HFFc6 (cell line): ENCODE measurements around the gene GARIN3. TPM values are rescaled to one million over a fixed set of nuclear protein-coding genes. Genes with fewer than 3 reads are reported as not detected.

Experiments
- DNase-seq: peaks from one replicate; pipeline ENCODE4 v3.0.0-alpha.2; 2018
- H3K27ac Mint-ChIP-seq: 2 replicates; pipeline ENCODE4 v1.8.0; 2020; ENCODE audit warnings: mild to moderate bottlenecking, mixed read lengths
- H3K27me3 Mint-ChIP-seq: 2 replicates; pipeline ENCODE4 v1.8.0; 2021; ENCODE audit warnings: mild to moderate bottlenecking, moderate library complexity, mixed read lengths; ENCODE audit not compliant: insufficient read depth
- H3K36me3 Mint-ChIP-seq: 2 replicates; pipeline ENCODE4 v1.8.0; 2021; ENCODE audit warnings: low read depth, mixed read lengths
- H3K4me1 Mint-ChIP-seq: 2 replicates; pipeline ENCODE4 v1.8.0; 2020; ENCODE audit warnings: low read depth, mixed read lengths
- H3K4me3 Mint-ChIP-seq: 2 replicates; pipeline ENCODE4 v1.8.0; 2020; ENCODE audit warnings: mild to moderate bottlenecking, moderate library complexity, mixed read lengths
- H3K9me3 Mint-ChIP-seq: 2 replicates; pipeline ENCODE4 v1.8.0; 2020; ENCODE audit warnings: mild to moderate bottlenecking, mixed read lengths
- total RNA-seq, 6 experiments: library from RNA; stranded (reverse); fragmentation: NEBNext Ultra II Directional; extraction: Animal tissue kit (Norgen Biotek cat#: 25700); gene quantifications; 2 replicates in 1 of 6; 3 replicates in 5 of 6; pipeline ENCODE4 v1.2.3, GENCODE V29; 2021
- TF ChIP-seq, protein P1 (sequence below): fragments of 200-600 bp; sonication (generic); IDR thresholded peaks from 2 replicates; pipeline ENCODE4 v1.5.0; 2021; ENCODE audit warnings: antibody characterized with exemption, mild to moderate bottlenecking

The GARIN3 gene
- total RNA-seq, 6 experiments from 2014 or later, result not detected

DNA sequence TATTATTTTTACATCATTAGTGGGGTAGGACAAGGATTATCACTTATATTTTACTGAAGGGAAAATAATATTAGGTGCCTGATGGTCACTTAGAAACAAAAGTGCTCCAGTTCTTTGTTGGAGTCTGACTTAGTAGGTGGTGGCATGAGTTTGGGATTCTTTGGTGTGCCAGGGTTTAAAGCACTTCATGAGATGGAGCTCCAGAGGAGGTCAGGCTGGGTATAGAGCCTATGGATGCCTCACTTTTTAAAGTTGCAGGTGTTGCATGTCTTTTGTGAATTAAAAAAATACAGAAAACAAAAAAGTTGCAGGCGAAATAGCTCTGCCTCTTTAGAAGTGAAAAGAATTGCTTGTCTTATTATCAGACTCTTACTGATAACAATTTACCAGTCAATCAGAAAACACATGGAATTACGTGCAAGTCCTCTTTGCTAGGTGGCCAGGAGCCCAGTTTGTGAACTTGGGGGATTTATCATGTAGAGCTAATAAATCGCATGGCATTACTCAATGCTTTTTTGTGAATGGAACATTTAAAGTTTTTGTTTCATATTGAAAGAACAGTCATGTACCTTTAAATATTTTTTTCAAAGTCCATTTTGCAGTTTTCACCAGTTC lies 16.2 kb upstream of the GARIN3 start:
- DNase-seq, result no peak
- Mint-ChIP-seq H3K27me3 (peaks cover 13% of the 10 kb centered on the region), H3K4me1 (no peaks in the 10 kb centered on the region), H3K36me3 (no peaks in the 10 kb centered on the region), H3K9me3 (no peaks in the 10 kb centered on the region; the same call in 1 of the 2 replicates), H3K27ac (no peak overlapping the region), H3K4me3 (no peak overlapping the region)
- TF ChIP-seq, protein P1, sequence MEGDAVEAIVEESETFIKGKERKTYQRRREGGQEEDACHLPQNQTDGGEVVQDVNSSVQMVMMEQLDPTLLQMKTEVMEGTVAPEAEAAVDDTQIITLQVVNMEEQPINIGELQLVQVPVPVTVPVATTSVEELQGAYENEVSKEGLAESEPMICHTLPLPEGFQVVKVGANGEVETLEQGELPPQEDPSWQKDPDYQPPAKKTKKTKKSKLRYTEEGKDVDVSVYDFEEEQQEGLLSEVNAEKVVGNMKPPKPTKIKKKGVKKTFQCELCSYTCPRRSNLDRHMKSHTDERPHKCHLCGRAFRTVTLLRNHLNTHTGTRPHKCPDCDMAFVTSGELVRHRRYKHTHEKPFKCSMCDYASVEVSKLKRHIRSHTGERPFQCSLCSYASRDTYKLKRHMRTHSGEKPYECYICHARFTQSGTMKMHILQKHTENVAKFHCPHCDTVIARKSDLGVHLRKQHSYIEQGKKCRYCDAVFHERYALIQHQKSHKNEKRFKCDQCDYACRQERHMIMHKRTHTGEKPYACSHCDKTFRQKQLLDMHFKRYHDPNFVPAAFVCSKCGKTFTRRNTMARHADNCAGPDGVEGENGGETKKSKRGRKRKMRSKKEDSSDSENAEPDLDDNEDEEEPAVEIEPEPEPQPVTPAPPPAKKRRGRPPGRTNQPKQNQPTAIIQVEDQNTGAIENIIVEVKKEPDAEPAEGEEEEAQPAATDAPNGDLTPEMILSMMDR, result no peak

DNA sequence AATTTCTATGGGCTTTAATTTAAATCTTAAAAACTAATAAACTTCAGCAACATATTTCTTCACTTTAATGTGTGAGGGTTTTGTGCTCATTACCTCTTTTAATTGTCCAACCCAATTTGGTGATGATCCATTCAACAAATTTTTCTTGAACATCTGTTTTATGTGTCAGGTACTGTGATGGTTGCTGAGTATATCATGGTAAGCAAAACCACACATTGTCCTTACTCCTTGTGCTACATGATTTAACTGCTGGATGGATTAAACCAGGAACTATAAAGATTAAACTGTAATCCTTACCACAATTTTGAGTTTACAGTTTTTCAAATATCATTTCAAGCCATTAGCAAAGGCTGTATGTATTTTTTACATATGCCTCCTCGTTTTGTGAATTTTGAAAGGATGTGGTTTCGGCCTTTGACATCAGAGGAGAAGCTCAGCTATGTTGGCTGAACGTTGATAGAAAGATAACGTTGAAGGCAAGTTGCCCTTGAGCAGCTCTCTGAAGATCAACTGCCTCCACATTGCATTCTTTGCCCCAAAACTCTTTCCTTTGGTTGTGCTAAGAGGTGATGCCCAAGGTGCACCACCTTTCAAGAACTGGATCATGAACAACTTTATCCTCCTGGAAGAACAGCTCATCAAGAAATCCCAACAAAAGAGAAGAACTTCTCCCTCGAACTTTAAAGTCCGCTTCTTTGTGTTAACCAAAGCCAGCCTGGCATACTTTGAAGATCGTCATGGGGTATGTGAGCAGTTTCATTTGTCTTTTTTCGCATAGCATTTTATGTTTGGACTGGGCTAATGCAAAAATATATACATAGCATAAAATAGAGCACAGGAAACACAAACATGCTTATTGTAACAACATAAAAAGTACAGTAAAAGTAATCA lies 14.6 kb upstream of the GARIN3 start, which contains the start of gene ITK:
Gene ITK, plus strand, starts transcription at position 467 of the 891 bp plus-strand sequence. Its CDS starts 138 bp downstream, at position 605.
- TF ChIP-seq, protein P1, result no peak
- Mint-ChIP-seq H3K36me3 (no peaks in the 10 kb centered on the region), H3K27ac (no peak within 1 kb of the TSS), H3K27me3 (peaks cover 18% of the 10 kb centered on the region), H3K4me1 (no peaks in the 10 kb centered on the region), H3K9me3 (no peaks in the 10 kb centered on the region; the same call in 1 of the 2 replicates), H3K4me3 (no peak within 1 kb of the TSS)
- DNase-seq, result no peak

DNA sequence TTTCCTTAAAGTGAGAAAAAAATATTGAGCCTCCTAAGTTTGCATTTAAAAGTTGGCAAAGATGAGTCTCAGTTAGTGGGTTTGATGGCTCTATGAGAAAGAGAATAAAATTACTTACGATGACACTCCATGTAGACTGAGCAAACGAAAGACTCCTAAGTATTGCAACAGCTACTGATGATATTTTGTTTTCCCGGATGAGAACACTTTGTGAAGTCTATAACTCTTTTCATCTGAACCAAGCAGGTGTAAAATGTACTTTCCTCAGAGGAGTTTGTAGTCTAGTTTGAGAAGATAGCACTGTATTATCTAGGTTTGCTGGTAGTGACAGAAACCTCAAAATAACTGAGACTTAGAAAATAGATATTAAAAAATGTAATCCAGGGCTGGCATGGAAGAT lies 12.9 kb upstream of the GARIN3 start:
- H3K4me1 Mint-ChIP-seq, result no peaks in the 10 kb centered on the region
- no peak for DNase-seq
- H3K27me3 Mint-ChIP-seq, result peaks cover 16% of the 10 kb centered on the region
- TF ChIP-seq, protein P1, result no peak
- H3K27ac Mint-ChIP-seq, result no peak overlapping the region
- H3K36me3 Mint-ChIP-seq, result no peaks in the 10 kb centered on the region
- H3K4me3 Mint-ChIP-seq, result no peak overlapping the region
- no peaks in the 10 kb centered on the region; the same call in 1 of the 2 replicates for H3K9me3 Mint-ChIP-seq

DNA sequence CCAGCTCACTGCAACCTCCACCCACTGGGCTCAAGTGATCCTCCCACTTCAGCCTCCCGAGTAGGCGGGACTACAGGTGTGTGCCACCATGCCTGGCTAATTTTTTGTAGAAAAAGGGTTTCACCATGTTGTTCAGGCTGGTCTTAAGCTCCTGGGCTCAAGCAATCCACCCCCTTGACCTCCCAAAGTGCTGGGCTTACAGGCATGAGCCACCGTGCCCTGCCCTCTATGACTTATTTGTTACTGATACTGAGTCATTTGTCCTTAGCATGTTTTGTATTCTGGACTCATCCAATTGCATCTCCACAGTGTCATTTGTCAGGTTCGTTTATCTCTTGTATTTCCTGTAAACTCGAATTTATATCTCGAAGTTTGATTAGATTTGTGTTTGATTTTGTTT lies 11.9 kb upstream of the GARIN3 start:
- Mint-ChIP-seq H3K4me1 (no peaks in the 10 kb centered on the region), H3K9me3 (no peaks in the 10 kb centered on the region; the same call in 1 of the 2 replicates), H3K4me3 (no peak overlapping the region), H3K27me3 (peaks cover 14% of the 10 kb centered on the region), H3K36me3 (no peaks in the 10 kb centered on the region), H3K27ac (no peak overlapping the region)
- no peak for DNase-seq
- TF ChIP-seq, protein P1, result no peak

DNA sequence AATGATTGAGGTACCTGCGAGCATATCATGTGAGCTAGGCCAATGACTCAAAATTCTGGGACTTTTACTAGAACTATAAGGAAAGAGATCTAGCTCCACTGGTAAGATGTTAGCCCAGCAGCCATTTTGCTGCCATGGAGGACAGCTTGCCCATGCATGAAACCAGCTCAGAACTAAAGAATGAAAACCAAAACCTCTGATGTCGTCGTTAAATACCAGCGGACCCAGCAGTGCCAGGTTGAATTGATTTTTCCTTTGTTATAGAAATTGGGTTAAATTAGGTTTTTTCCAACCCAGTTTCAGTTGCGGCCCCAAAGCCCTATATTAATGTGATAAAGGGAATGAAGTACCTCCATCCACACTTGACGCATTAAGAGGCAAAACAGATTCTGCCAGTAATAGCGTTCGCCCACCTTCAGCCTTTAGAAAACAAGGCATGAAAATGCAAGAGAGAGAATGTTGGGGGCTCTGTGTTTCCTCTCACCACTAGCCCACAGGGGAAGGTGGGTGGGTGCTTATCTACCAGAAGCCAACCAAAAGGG lies 9.1 kb upstream of the GARIN3 start:
- Mint-ChIP-seq H3K27ac (no peak overlapping the region), H3K4me3 (no peak overlapping the region), H3K9me3 (no peaks in the 10 kb centered on the region; the same call in 1 of the 2 replicates), H3K4me1 (no peaks in the 10 kb centered on the region), H3K36me3 (no peaks in the 10 kb centered on the region), H3K27me3 (peaks cover 17% of the 10 kb centered on the region)
- TF ChIP-seq, protein P1, result no peak
- DNase-seq, result no peak
